Breast epithelium (tissue), 3 donors: Measurements from ENCODE around the gene C14orf180.

Experiments
- CTCF ChIP-seq, 3 donors: fragments of 450-650 bp; IDR thresholded peaks; one replicate each; pipeline ENCODE4 v1.5.1; 2016 to 2017; ENCODE audit warnings: antibody characterized with exemption in 3 of 3, mild to moderate bottlenecking in 3 of 3, moderate library complexity in 3 of 3
- POLR2A ChIP-seq: fragments of 450-650 bp; IDR thresholded peaks from one replicate; pipeline ENCODE4 v1.6.1; 2016; ENCODE audit warnings: antibody characterized with exemption, mild to moderate bottlenecking, moderate library complexity

- TF ChIP-seq CTCF (IDR thresholded peaks at IDR 0.05), result no peak
- no peak for TF ChIP-seq POLR2A
Measured at GRCh38 chr14:104598910-104599273, 19.3 kb downstream of the C14orf180 start.
